Thyroid gland (tissue), 4 donors: ENCODE measurements around the gene SPAG6. TPM values are rescaled to one million over a fixed set of nuclear protein-coding genes. Genes with fewer than 3 reads are reported as not detected.
A peak's percentile ranks its signal among the peaks of the same experiment; 100 is the strongest.

ENCODE experiments used
- DNase-seq, 2 donors: peaks; one replicate each; pipeline ENCODE4 v3.0.0-alpha.2; 2019
- H3K27ac ChIP-seq, 3 donors: fragments of 200-600 bp; sonication (generic); 1 replicate in 2 of 3; 2 replicates in 1 of 3; pipeline ENCODE4 v1.5.1; 2016 to 2019; ENCODE audit warnings: mild to moderate bottlenecking in 1 of 3, moderate library complexity in 1 of 3
- H3K27me3 ChIP-seq: fragments of 200-600 bp; sonication (generic); one replicate; pipeline ENCODE4 v1.5.1; 2019
- H3K36me3 ChIP-seq, 2 donors: fragments of 200-600 bp; sonication (generic); one replicate each; pipeline ENCODE4 v1.5.1; 2016 to 2019
- H3K4me1 ChIP-seq, 2 donors: fragments of 200-600 bp; sonication (generic); one replicate each; pipeline ENCODE4 v1.5.1; 2017 to 2019
- H3K4me3 ChIP-seq, 3 donors: fragments of 200-600 bp; sonication (generic); replicated peaks in 1 of 3; 1 replicate in 2 of 3; 2 replicates in 1 of 3; pipeline ENCODE4 v1.5.1; 2016; ENCODE audit warnings: mild to moderate bottlenecking in 1 of 3
- H3K9me3 ChIP-seq: fragments of 200-600 bp; sonication (generic); one replicate; pipeline ENCODE4 v1.5.1; 2017
- POLR2A ChIP-seq, 2 donors: fragments of 450-650 bp; IDR thresholded peaks; one replicate each; pipeline ENCODE4 v1.6.1; 2017; ENCODE audit warnings: antibody characterized with exemption in 2 of 2, mild to moderate bottlenecking in 2 of 2, moderate library complexity in 1 of 2
- WGBS, 2 donors: methylation state at CpG; one replicate each; pipeline ENCODE4 v1.1.5; 2017; 5-methylcytosine and 5-hydroxymethylcytosine counted together
- intact Hi-C: fragments of 100-400 bp; cut with DNase I; formaldehyde crosslinking; loops from one replicate; pipeline ENCODE4 v1.15.1; 2023
- total RNA-seq, 4 donors: library from RNA; depleted of rRNA; stranded (reverse); fragments of >200 nt; gene quantifications; one replicate each; pipeline ENCODE4 v1.2.3, GENCODE V29; 2016
- TF ChIP-seq, protein P1 (sequence below), 6 experiments: fragments of 200-600 bp in 3 of 6; fragments of 450-650 bp in 3 of 6; sonication (generic) in 3 of 6; IDR thresholded peaks; one replicate each; pipeline ENCODE4 v1.5.1; 2016 to 2019; ENCODE audit warnings: antibody characterized with exemption in 6 of 6, mild to moderate bottlenecking in 2 of 6, inconsistent platforms in 1 of 6, moderate library complexity in 1 of 6

Gene SPAG6
- total RNA-seq, 4 donors from 2014 or later = 0.27 TPM; not detected in 3

GRCh38 chr10:22333167-22333974 lies 11.9 kb upstream of the SPAG6 start:
- TF ChIP-seq POLR2A (IDR thresholded peaks at IDR 0.05) = no peak
- TF ChIP-seq, protein P1, sequence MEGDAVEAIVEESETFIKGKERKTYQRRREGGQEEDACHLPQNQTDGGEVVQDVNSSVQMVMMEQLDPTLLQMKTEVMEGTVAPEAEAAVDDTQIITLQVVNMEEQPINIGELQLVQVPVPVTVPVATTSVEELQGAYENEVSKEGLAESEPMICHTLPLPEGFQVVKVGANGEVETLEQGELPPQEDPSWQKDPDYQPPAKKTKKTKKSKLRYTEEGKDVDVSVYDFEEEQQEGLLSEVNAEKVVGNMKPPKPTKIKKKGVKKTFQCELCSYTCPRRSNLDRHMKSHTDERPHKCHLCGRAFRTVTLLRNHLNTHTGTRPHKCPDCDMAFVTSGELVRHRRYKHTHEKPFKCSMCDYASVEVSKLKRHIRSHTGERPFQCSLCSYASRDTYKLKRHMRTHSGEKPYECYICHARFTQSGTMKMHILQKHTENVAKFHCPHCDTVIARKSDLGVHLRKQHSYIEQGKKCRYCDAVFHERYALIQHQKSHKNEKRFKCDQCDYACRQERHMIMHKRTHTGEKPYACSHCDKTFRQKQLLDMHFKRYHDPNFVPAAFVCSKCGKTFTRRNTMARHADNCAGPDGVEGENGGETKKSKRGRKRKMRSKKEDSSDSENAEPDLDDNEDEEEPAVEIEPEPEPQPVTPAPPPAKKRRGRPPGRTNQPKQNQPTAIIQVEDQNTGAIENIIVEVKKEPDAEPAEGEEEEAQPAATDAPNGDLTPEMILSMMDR (IDR thresholded peaks at IDR 0.05) = no peak
- Histone ChIP-seq H3K27me3 (peaks cover 53% of the 10 kb centered on the region), H3K4me3 (no peak overlapping the region), H3K9me3 (no peaks in the 10 kb centered on the region), H3K36me3 (peaks cover 11 to 13% of the 10 kb centered on the region in 2 donors), H3K27ac (no peak overlapping the region), H3K4me1 (peaks cover 26 to 28% of the 10 kb centered on the region in 2 donors)
- intact Hi-C loops = no loop called here
- WGBS, 2 donors = 52 to 53% methylated on average over 25 of the region's 25 CpGs
- no peak for DNase-seq

- no peak for DNase-seq
- H3K27me3 ChIP-seq = peaks cover 58% of the 10 kb centered on the region
These were observed 11.4 kb upstream of the SPAG6 start for GRCh38 chr10:22333975-22334282.

GRCh38 chr10:22334414-22335172 lies 10.7 kb upstream of the SPAG6 start:
- Histone ChIP-seq H3K27ac (no peak overlapping the region), H3K4me1 (peaks cover 26 to 28% of the 10 kb centered on the region in 2 donors), H3K36me3 (peaks cover 4% of the 10 kb centered on the region in 2 donors), H3K27me3 (peaks cover 63% of the 10 kb centered on the region), H3K9me3 (no peaks in the 10 kb centered on the region), H3K4me3 (peak overlapping the region in 1 of 3 donors; percentile 17)
- WGBS, 2 donors = 12 to 19% methylated on average over 17 to 54 of the region's 73 CpGs
- DNase-seq = no peak
- intact Hi-C loops = no loop called here
- TF ChIP-seq POLR2A (IDR thresholded peaks at IDR 0.05) = no peak
- TF ChIP-seq, protein P1 (IDR thresholded peaks at IDR 0.05) = no peak

More at GRCh38 chr10:22333975-22334282, 11.4 kb upstream of the SPAG6 start:
- peaks cover 10 to 11% of the 10 kb centered on the region in 2 donors for H3K36me3 ChIP-seq
- no peak overlapping the region for H3K4me3 ChIP-seq
- no peak overlapping the region for H3K27ac ChIP-seq
- whole genome bisulfite sequencing, 2 donors = 48 to 50% methylated on average over 16 of the region's 16 CpGs
- H3K9me3 ChIP-seq = no peaks in the 10 kb centered on the region
- peaks cover 26 to 28% of the 10 kb centered on the region in 2 donors for H3K4me1 ChIP-seq
- no peak for TF ChIP-seq POLR2A (IDR thresholded peaks at IDR 0.05)
- TF ChIP-seq, protein P1 (IDR thresholded peaks at IDR 0.05) = no peak
- intact Hi-C loops = no loop called here

- peak overlapping the region in 1 of 3 donors; percentile 17 for H3K4me3 ChIP-seq
- 4 to 6% methylated on average over 42 to 44 of the region's 71 CpGs for WGBS, 2 donors
- H3K4me1 ChIP-seq = peaks cover 26 to 32% of the 10 kb centered on the region in 2 donors
- intact Hi-C loops = no loop called here
- H3K36me3 ChIP-seq = no peaks in the 10 kb centered on the region
- no peak overlapping the region for H3K27ac ChIP-seq
- DNase-seq = peak; percentile 37 to 48
- H3K9me3 ChIP-seq = no peaks in the 10 kb centered on the region
- H3K27me3 ChIP-seq = peaks cover 62% of the 10 kb centered on the region
- TF ChIP-seq POLR2A (IDR thresholded peaks at IDR 0.05) = no peak
- TF ChIP-seq, protein P1 (IDR thresholded peaks at IDR 0.05) = peak in 2 of 6 experiments; percentile 15 to 21
These were observed 9.9 kb upstream of the SPAG6 start for GRCh38 chr10:22335173-22335933.
